GM23248 (cell line): Measurements from ENCODE around the gene MBLAC1.

Experiments
- EZH2 ChIP-seq: fragments of 200-600 bp; sonication (generic); IDR thresholded peaks from 2 replicates; pipeline ENCODE4 v1.6.1; 2018; ENCODE audit warnings: antibody characterized with exemption, mild to moderate bottlenecking; ENCODE audit not compliant: insufficient read depth, poor library complexity, severe bottlenecking
- EZH2phosphoT487 ChIP-seq: fragments of 200-600 bp; sonication (generic); IDR thresholded peaks from 2 replicates; pipeline ENCODE4 v1.6.1; 2018; ENCODE audit warnings: antibody characterized with exemption, moderate library complexity, mild to moderate bottlenecking, low read depth; ENCODE audit not compliant: insufficient read depth

DNA sequence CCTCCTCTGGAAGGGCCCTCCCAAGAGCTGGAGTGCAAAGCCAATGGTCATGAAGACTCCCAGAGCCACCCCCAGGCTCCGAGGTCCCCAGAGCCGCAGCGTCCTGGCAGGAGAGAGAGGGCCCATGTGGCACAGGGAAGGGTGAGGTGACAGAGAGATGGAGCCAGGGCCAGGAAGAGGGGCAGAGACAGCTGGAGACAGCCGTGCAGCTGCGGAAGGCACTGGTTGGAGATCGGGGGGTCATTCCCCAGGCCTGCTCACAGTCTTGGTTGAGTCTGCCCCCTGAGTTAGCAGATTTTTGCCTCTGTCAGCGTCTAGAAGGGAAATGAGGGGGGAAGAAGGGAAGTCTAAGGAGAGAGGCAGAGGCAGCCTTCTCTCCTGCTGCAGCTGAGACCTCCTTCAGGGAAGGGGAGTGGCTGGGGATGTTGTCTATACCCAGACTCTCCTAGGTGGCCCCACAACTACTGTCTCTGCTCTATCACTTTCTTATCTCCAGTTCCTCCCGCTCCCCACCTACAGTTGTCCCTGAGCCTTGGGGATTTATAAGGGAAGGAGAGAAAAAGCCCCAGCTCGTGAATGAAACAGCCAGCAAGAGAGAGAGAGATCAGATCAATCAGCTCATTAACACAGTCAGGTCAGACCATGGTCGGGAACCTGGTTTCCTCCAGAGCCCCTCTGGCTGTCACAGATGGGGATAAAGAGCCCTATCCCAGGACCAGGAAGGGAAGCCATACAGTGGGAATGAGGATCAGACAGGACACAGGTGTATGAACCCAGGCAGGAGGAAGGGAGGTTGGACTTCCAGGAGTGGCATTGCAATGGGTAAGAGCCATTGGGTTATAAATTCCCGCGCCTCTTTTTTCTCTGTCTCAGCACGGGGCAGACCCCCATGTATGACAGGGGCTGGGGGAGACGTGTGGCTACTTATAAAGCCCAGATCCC is 40.5 kb downstream of the MBLAC1 start:
- no peak for TF ChIP-seq EZH2
- no peak for TF ChIP-seq EZH2phosphoT487
